Endothelial cell of umbilical vein (primary cell): Measurements from ENCODE around the gene FAM227B. TPM values are rescaled to one million over a fixed set of nuclear protein-coding genes. Genes with fewer than 3 reads are reported as not detected.

Experiments used
- BruUV-seq: library from RNA; stranded (reverse); fragments of 400-500 nt; replicated peaks from 2 replicates; lab custom pipeline; 2021; lab: Mats Ljungman, UMichigan
- CTCF ChIA-PET: fragments of 300-600, 350-600 bp; sonication (Branson Sonifier 250); formaldehyde crosslinking; loops from one replicate; lab custom pipeline; 2021; ENCODE audit warnings: antibody characterized with exemption, inconsistent platforms; lab: Charles Lee
- POLR2A ChIA-PET: fragments of 300-600, 350-600 bp; sonication (Branson Sonifier 250); formaldehyde crosslinking; loops from one replicate; lab custom pipeline; 2021; ENCODE audit warnings: antibody characterized with exemption, inconsistent platforms; lab: Charles Lee
- DNase-seq: peaks from one replicate; pipeline ENCODE4 v3.0.0-alpha.2; 2011; ENCODE audit warnings: low read depth, low spot score
- FAIRE-seq: peaks from 2 replicates; lab custom pipeline; 2011; peaks lifted over from hg19 to GRCh38; lab: Jason Lieb, UNC
- H2AFZ ChIP-seq: 2 replicates; pipeline ENCODE4 v1.6.0; 2012; ENCODE audit warnings: low read depth, low read length, control low read depth, inconsistent platforms
- H3K27ac ChIP-seq: 2 replicates; pipeline ENCODE4 v1.5.1; 2011; ENCODE audit warnings: low read depth, mild to moderate bottlenecking, control low read depth, low read length, moderate library complexity; ENCODE audit not compliant: insufficient read depth
- H3K27me3 ChIP-seq, 2 experiments: 2 replicates each; pipeline versions ENCODE4 v1.6.0 to v1.6.1; 2011; ENCODE audit warnings: low read length in 2 of 2, mixed read lengths in 1 of 2; ENCODE audit not compliant: control insufficient read depth in 2 of 2, insufficient read depth in 2 of 2
- H3K36me3 ChIP-seq, 2 experiments: 2 replicates in 1 of 2; 3 replicates in 1 of 2; pipeline ENCODE4 v1.5.1; 2011; ENCODE audit warnings: low read length in 2 of 2, mild to moderate bottlenecking in 1 of 2, moderate library complexity in 1 of 2; ENCODE audit not compliant: control insufficient read depth in 2 of 2, insufficient read depth in 2 of 2; ENCODE audit errors: extremely low read depth in 1 of 2
- H3K4me1 ChIP-seq: 3 replicates; pipeline ENCODE4 v1.5.1; 2011; ENCODE audit warnings: mild to moderate bottlenecking, low read length; ENCODE audit not compliant: control insufficient read depth, insufficient read depth; ENCODE audit errors: extremely low read depth
- H3K4me2 ChIP-seq: 2 replicates; pipeline ENCODE4 v1.6.1; 2011; ENCODE audit warnings: low read length, control low read depth, mixed read lengths; ENCODE audit not compliant: insufficient read depth
- H3K4me3 ChIP-seq, 3 experiments: fragments of 200-600 bp in 1 of 3; sonication (generic), shearing (Covaris generic) in 1 of 3; replicated peaks in 1 of 3; 2 replicates each; pipeline ENCODE4 v1.5.1; 2011 to 2016; ENCODE audit warnings: control low read depth in 3 of 3, low read length in 3 of 3, mild to moderate bottlenecking in 2 of 3, inconsistent platforms in 1 of 3, low read depth in 1 of 3, moderate library complexity in 1 of 3; ENCODE audit not compliant: insufficient read depth in 1 of 3
- H3K79me2 ChIP-seq: 2 replicates; pipeline ENCODE4 v1.6.0; 2012; ENCODE audit warnings: low read length, inconsistent platforms; ENCODE audit not compliant: control insufficient read depth, insufficient read depth
- H3K9ac ChIP-seq: replicated peaks from 2 replicates; pipeline ENCODE3; 2011; ENCODE audit warnings: low read length, control low read depth; ENCODE audit not compliant: insufficient read depth; ENCODE audit errors: extremely low read depth
- H3K9me1 ChIP-seq: replicated peaks from 3 replicates; pipeline ENCODE4 v1.6.0; 2011; ENCODE audit warnings: mild to moderate bottlenecking, low read length; ENCODE audit not compliant: control insufficient read depth, insufficient read depth; ENCODE audit errors: extremely low read depth
- H3K9me3 ChIP-seq: replicated peaks from 2 replicates; pipeline ENCODE4 v1.5.1; 2012; ENCODE audit warnings: low read length, inconsistent platforms; ENCODE audit not compliant: control insufficient read depth, insufficient read depth
- H4K20me1 ChIP-seq: replicated peaks from 2 replicates; pipeline ENCODE3; 2011; ENCODE audit warnings: mild to moderate bottlenecking, low read length; ENCODE audit not compliant: control insufficient read depth, insufficient read depth; ENCODE audit errors: extremely low read depth
- EZH2 ChIP-seq: IDR thresholded peaks from 2 replicates; pipeline ENCODE4 v1.6.1; 2012; ENCODE audit warnings: borderline replicate concordance, low read depth, mild to moderate bottlenecking, moderate library complexity, low read length, inconsistent platforms; ENCODE audit not compliant: severe bottlenecking
- FOS ChIP-seq: IDR thresholded peaks from 2 replicates; pipeline ENCODE4 v1.6.1; 2011; ENCODE audit warnings: mild to moderate bottlenecking, low read length, moderate library complexity, borderline replicate concordance; ENCODE audit not compliant: insufficient read depth
- GATA2 ChIP-seq: IDR thresholded peaks from 2 replicates; pipeline ENCODE4 v1.7.0; 2011; ENCODE audit warnings: low read depth, mild to moderate bottlenecking, moderate library complexity, mixed read lengths, low read length; ENCODE audit not compliant: insufficient read length, insufficient read depth
- JUN ChIP-seq: IDR thresholded peaks from 2 replicates; pipeline ENCODE4 v1.6.1; 2011; ENCODE audit warnings: borderline replicate concordance, low read depth; ENCODE audit not compliant: insufficient read length, insufficient read depth
- MYC ChIP-seq: IDR thresholded peaks from one replicate; pipeline ENCODE4 v1.6.1; 2011; ENCODE audit warnings: mild to moderate bottlenecking, low read depth, low read length
- POLR2A ChIP-seq: IDR thresholded peaks from 2 replicates; pipeline ENCODE4 v1.6.1; 2012; ENCODE audit warnings: low read depth, mild to moderate bottlenecking, control low read depth, low read length
- POLR2AphosphoS5 ChIP-seq: IDR thresholded peaks from 2 replicates; pipeline ENCODE4 v1.6.1; 2012; ENCODE audit warnings: low read depth, mild to moderate bottlenecking, control low read depth, low read length, moderate library complexity; ENCODE audit not compliant: insufficient read depth
- dilution Hi-C: fragments of 300-500 bp; cut with MboI; formaldehyde crosslinking; loops from one replicate; pipeline ENCODE4 v1.15.0; 2019; ENCODE audit warnings: low sequenced_read_pairs; ENCODE audit not compliant: extremely low pct_ligation_motif_present
- intact Hi-C: fragments of 100-400 bp; cut with micrococcal nuclease; formaldehyde crosslinking; loops from one replicate; pipeline ENCODE4 v1.10.0; 2022
- polyA plus RNA-seq, 4 experiments: library from polyadenylated mRNA; depleted of rRNA in 3 of 4; stranded (reverse) in 3 of 4; unstranded in 1 of 4; fragments of >200 nt; gene quantifications; 2 replicates each; pipeline versions ENCODE4 v1.2.1 to v1.2.3, GENCODE V29; 2011 to 2012; ENCODE audit warnings: missing spikeins in 1 of 4
- total RNA-seq: library from RNA; stranded (reverse); gene quantifications from 2 replicates; pipeline ENCODE4 v1.2.3, GENCODE V29; 2021
- TF ChIP-seq, protein P1 (sequence below): IDR thresholded peaks from 2 replicates; pipeline ENCODE4 v1.6.1; 2011; ENCODE audit not compliant: insufficient read depth, insufficient read length
- TF ChIP-seq, protein P2 (sequence below), 2 donors: IDR thresholded peaks; 1 replicate in 1 of 2; 2 replicates in 1 of 2; pipeline ENCODE4 v1.5.1; 2011; ENCODE audit warnings: low read length in 2 of 2, mild to moderate bottlenecking in 2 of 2, moderate library complexity in 2 of 2, control low read depth in 1 of 2, inconsistent platforms in 1 of 2, low read depth in 1 of 2; ENCODE audit not compliant: insufficient read depth in 1 of 2; ENCODE audit errors: extremely low read depth in 1 of 2

FAM227B gene
- total and polyA plus RNA-seq, 2 donors (not counting 3 experiments of a cell fraction or from before 2014, with no cell fraction given), result 1.5 to 1.8 TPM

DNA sequence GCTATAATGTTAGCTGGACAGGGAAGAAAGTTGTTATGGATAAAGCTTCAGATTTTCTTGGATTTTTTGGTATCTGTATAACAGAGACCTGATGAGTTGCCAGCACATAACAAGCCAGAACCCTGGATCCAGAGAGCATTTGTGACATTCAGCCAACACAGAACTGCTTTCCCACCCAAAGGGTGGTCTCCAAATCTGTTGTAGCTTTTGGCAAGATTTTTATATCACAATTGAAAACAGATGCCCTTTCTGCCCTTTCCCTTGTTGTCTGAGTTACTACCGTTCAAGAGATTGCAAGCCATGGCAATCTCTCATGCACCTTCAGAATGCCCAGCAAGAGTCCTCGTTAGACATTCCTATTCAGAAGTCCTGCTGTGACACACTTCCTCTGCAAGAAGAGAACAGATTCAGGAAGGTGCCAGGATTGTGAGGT lies 305.2 kb downstream of the FAM227B start:
- CTCF ChIA-PET, result no interaction called here
- no peaks in the 10 kb centered on the region for H3K36me3 ChIP-seq
- no peak overlapping the region for H3K4me2 ChIP-seq
- POLR2A ChIA-PET, result no interaction called here
- H3K9ac ChIP-seq, result no peak overlapping the region
- BruUV-seq, result no TSS peak
- H3K27me3 ChIP-seq, result no peaks in the 10 kb centered on the region
- intact Hi-C loops (no loop called here), dilution Hi-C loops (no loop called here)
- FAIRE-seq (no peak), DNase-seq (no peak)
- H3K27ac ChIP-seq, result no peak overlapping the region
- H3K9me1 ChIP-seq, result no peaks in the 10 kb centered on the region
- no peak overlapping the region for H2AFZ ChIP-seq
- H3K4me1 ChIP-seq, result no peaks in the 10 kb centered on the region
- H3K79me2 ChIP-seq, result no peaks in the 10 kb centered on the region
- TF ChIP-seq, protein P1, sequence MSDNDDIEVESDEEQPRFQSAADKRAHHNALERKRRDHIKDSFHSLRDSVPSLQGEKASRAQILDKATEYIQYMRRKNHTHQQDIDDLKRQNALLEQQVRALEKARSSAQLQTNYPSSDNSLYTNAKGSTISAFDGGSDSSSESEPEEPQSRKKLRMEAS, result no peak
- no peak for TF ChIP-seq GATA2
- TF ChIP-seq, protein P2, sequence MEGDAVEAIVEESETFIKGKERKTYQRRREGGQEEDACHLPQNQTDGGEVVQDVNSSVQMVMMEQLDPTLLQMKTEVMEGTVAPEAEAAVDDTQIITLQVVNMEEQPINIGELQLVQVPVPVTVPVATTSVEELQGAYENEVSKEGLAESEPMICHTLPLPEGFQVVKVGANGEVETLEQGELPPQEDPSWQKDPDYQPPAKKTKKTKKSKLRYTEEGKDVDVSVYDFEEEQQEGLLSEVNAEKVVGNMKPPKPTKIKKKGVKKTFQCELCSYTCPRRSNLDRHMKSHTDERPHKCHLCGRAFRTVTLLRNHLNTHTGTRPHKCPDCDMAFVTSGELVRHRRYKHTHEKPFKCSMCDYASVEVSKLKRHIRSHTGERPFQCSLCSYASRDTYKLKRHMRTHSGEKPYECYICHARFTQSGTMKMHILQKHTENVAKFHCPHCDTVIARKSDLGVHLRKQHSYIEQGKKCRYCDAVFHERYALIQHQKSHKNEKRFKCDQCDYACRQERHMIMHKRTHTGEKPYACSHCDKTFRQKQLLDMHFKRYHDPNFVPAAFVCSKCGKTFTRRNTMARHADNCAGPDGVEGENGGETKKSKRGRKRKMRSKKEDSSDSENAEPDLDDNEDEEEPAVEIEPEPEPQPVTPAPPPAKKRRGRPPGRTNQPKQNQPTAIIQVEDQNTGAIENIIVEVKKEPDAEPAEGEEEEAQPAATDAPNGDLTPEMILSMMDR (IDR thresholded peaks at IDR 0.05; ENCODE audit: extremely low read depth in 1 of 2, insufficient read depth in 1 of 2, low read depth in 1 of 2, low read length in 2 of 2), result no peak
- TF ChIP-seq POLR2A, result no peak
- no peak for TF ChIP-seq MYC
- H3K9me3 ChIP-seq, result no peaks in the 10 kb centered on the region
- no peak overlapping the region for H3K4me3 ChIP-seq
- no peaks in the 10 kb centered on the region for H4K20me1 ChIP-seq

DNA sequence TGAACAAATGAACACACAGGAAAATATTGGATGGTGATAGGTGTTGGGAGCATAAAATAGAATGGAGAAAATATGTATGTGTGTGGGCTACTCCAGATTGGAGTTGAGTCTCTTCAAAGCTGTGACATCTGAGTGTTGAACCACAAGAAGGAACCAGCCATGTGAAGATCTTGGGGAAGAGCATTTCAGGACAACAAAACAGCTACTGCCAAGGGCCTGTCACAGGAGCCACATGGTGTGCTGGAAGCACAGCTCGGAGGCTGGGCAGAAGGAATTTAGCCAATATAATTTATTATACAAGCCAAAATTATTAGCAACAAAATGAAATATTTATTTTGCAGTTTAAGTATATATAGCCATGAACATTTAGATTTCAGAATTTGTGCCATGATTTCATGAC lies 305.9 kb downstream of the FAM227B start:
- no peak for DNase-seq
- TF ChIP-seq, protein P2 (IDR thresholded peaks at IDR 0.05; ENCODE audit: extremely low read depth in 1 of 2, insufficient read depth in 1 of 2, low read depth in 1 of 2, low read length in 2 of 2), result no peak
- no peak for TF ChIP-seq JUN
- no peak for TF ChIP-seq POLR2A
- TF ChIP-seq FOS, result no peak
- TF ChIP-seq, protein P1, result no peak
- TF ChIP-seq EZH2, result no peak
- no peak for TF ChIP-seq GATA2
- TF ChIP-seq POLR2AphosphoS5, result no peak
- no peak for TF ChIP-seq MYC
- H3K4me2 ChIP-seq, result no peak overlapping the region
- no peak overlapping the region for H2AFZ ChIP-seq
- H3K27ac ChIP-seq, result no peak overlapping the region
- FAIRE-seq, result no peak
- H3K4me1 ChIP-seq, result no peaks in the 10 kb centered on the region
- H3K9me1 ChIP-seq, result no peaks in the 10 kb centered on the region
- no peak overlapping the region for H3K9ac ChIP-seq
- intact Hi-C loops (no loop called here), dilution Hi-C loops (no loop called here)
- H3K4me3 ChIP-seq, result no peak overlapping the region
- ChIA-PET CTCF (no interaction called here), POLR2A (no interaction called here)
- H3K27me3 ChIP-seq, result no peaks in the 10 kb centered on the region
- no peaks in the 10 kb centered on the region for H4K20me1 ChIP-seq
- no peaks in the 10 kb centered on the region for H3K9me3 ChIP-seq
- no peaks in the 10 kb centered on the region for H3K79me2 ChIP-seq
- H3K36me3 ChIP-seq, result no peaks in the 10 kb centered on the region
- BruUV-seq, result no TSS peak
